Stomach (tissue), 9 donors: ENCODE results near the gene SMPD3. TPM values are rescaled to one million over a fixed set of nuclear protein-coding genes. Genes with fewer than 3 reads are reported as not detected.

ENCODE experiments used
- DNase-seq, 2 donors: peaks; one replicate each; pipeline versions ENCODE4 v3.0.0 to v3.0.0-alpha.2; 2013 to 2019
- H3K27ac ChIP-seq, 5 donors: fragments of 200-600 bp in 4 of 5; sonication (generic) in 4 of 5; one replicate each; pipeline ENCODE4 v1.5.1; 2013 to 2019; ENCODE audit warnings: mild to moderate bottlenecking in 1 of 5, moderate library complexity in 1 of 5
- H3K27me3 ChIP-seq, 3 donors: fragments of 200-600 bp; sonication (generic); one replicate each; pipeline ENCODE4 v1.5.1; 2017 to 2019; ENCODE audit warnings: mixed run types in 1 of 3
- H3K36me3 ChIP-seq, 4 donors: fragments of 200-600 bp; sonication (generic); 1 replicate in 3 of 4; 2 replicates in 1 of 4; pipeline ENCODE4 v1.5.1; 2016 to 2019
- H3K4me1 ChIP-seq, 4 donors: fragments of 200-600 bp; sonication (generic); one replicate each; pipeline ENCODE4 v1.5.1; 2016 to 2019
- H3K4me3 ChIP-seq, 4 donors: fragments of 200-600 bp; sonication (generic) in 3 of 4; one replicate each; pipeline ENCODE4 v1.5.1; 2016 to 2019; ENCODE audit warnings: mild to moderate bottlenecking in 1 of 4
- H3K9me3 ChIP-seq, 4 donors: fragments of 200-600 bp; sonication (generic); one replicate each; pipeline ENCODE4 v1.5.1; 2016 to 2019
- EP300 ChIP-seq: sonication (generic); formaldehyde crosslinking; IDR thresholded peaks from one replicate; pipeline ENCODE4 v1.6.1; 2017; ENCODE audit warnings: antibody characterized with exemption
- POLR2A ChIP-seq, 4 donors: fragments of 450-650 bp; IDR thresholded peaks; one replicate each; pipeline ENCODE4 v1.6.1; 2016; ENCODE audit warnings: antibody characterized with exemption in 4 of 4, control low read depth in 2 of 4, mild to moderate bottlenecking in 1 of 4, moderate library complexity in 1 of 4
- POLR2AphosphoS5 ChIP-seq, 3 donors: sonication (generic); formaldehyde crosslinking; IDR thresholded peaks; one replicate each; pipeline ENCODE4 v1.6.1; 2016; ENCODE audit warnings: antibody characterized with exemption in 3 of 3
- WGBS, 5 donors: extraction: QIAGEN DNeasy Blood & Tissue Kit in 3 of 5; methylation state at CpG; one replicate each; pipeline versions ENCODE4 v1.1.5 to v1.1.7; 2013 to 2018; 5-methylcytosine and 5-hydroxymethylcytosine counted together
- intact Hi-C: fragments of 100-400 bp; cut with DNase I; formaldehyde crosslinking; loops from one replicate; pipeline ENCODE4 v1.15.1; 2023; ENCODE audit warnings: low total_unique reads
- polyA plus RNA-seq, 3 donors: library from polyadenylated mRNA; stranded (reverse); fragments of 200-250 nt; gene quantifications; one replicate each; pipeline ENCODE4 v1.2.3, GENCODE V29; 2013
- total RNA-seq, 5 donors: library from RNA; depleted of rRNA; stranded (reverse); fragments of >200 nt; gene quantifications; one replicate each; pipeline versions ENCODE4 v1.1.0 to v1.2.3, GENCODE V29; 2014 to 2016
- TF ChIP-seq, protein P1 (sequence below), 7 experiments: fragments of 450-650 bp in 4 of 7; fragments of 200-600 bp in 3 of 7; sonication (generic) in 3 of 7; IDR thresholded peaks; one replicate each; pipeline ENCODE4 v1.5.1; 2016 to 2019; ENCODE audit warnings: antibody characterized with exemption in 7 of 7, control low read depth in 2 of 7, mild to moderate bottlenecking in 1 of 7
- donor health status: healthy with polysubstance abuse.
- donor health status: Bipolar disorder and iron deficiency.
- donor health status: healthy.

SMPD3 gene
- total and polyA plus RNA-seq, 8 donors, result 1.7 to 110 (median 53.7) TPM

GRCh38 chr16:68425498-68426346 is 22.6 kb downstream of the SMPD3 start:
- no peak for DNase-seq
- Histone ChIP-seq H3K27me3 (no peaks in the 10 kb centered on the region), H3K4me3 (no peak overlapping the region), H3K27ac (no peak overlapping the region), H3K4me1 (no peaks in the 10 kb centered on the region), H3K36me3 (no peaks in the 10 kb centered on the region), H3K9me3 (no peaks in the 10 kb centered on the region)
- TF ChIP-seq EP300 (no peak), POLR2AphosphoS5 (IDR thresholded peaks at IDR 0.05) (no peak), POLR2A (IDR thresholded peaks at IDR 0.05) (no peak)
- TF ChIP-seq, protein P1, sequence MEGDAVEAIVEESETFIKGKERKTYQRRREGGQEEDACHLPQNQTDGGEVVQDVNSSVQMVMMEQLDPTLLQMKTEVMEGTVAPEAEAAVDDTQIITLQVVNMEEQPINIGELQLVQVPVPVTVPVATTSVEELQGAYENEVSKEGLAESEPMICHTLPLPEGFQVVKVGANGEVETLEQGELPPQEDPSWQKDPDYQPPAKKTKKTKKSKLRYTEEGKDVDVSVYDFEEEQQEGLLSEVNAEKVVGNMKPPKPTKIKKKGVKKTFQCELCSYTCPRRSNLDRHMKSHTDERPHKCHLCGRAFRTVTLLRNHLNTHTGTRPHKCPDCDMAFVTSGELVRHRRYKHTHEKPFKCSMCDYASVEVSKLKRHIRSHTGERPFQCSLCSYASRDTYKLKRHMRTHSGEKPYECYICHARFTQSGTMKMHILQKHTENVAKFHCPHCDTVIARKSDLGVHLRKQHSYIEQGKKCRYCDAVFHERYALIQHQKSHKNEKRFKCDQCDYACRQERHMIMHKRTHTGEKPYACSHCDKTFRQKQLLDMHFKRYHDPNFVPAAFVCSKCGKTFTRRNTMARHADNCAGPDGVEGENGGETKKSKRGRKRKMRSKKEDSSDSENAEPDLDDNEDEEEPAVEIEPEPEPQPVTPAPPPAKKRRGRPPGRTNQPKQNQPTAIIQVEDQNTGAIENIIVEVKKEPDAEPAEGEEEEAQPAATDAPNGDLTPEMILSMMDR (IDR thresholded peaks at IDR 0.05), result no peak
- intact Hi-C loops, result no loop called here
- WGBS, 5 donors, result 56 to 68% (median 58%) methylated on average over 9 of the region's 9 CpGs

DNA sequence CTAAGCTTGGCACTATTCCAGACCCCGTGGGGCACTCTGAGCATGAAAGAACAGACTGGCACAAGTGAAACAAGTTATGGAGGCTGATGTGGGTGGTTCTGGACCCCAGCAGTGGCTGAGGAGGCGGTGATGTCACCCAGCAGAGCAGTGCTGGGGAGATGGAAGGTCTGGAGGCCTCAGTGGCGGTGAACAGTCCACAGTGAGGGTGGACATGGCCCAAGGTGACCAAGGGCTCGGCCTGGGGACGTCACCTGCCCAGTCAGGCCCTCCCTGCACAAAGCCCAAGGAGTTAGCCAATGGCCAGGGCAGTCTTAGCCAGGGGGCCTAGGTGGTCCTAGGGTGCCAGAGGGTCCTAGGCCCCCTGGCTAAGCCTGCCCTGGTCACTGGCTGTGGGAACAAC is 24.5 kb downstream of the SMPD3 start:
- WGBS, 5 donors, result 64 to 84% (median 81%) methylated on average over 2 to 5 of the region's 5 CpGs

GRCh38 chr16:68422396-68422960 is 25.8 kb downstream of the SMPD3 start:
- WGBS, 5 donors, result 83 to 87% (median 87%) methylated on average over 4 of the region's 4 CpGs
- Histone ChIP-seq H3K27ac (no peak overlapping the region), H3K9me3 (no peaks in the 10 kb centered on the region), H3K4me3 (no peak overlapping the region), H3K27me3 (no peaks in the 10 kb centered on the region), H3K36me3 (no peaks in the 10 kb centered on the region), H3K4me1 (peaks cover 4 to 16% (median 13%) of the 10 kb centered on the region in 4 donors)
- TF ChIP-seq POLR2A (IDR thresholded peaks at IDR 0.05) (no peak), POLR2AphosphoS5 (IDR thresholded peaks at IDR 0.05) (no peak), EP300 (no peak)
- TF ChIP-seq, protein P1 (IDR thresholded peaks at IDR 0.05), result no peak
- intact Hi-C loops, result no loop called here
- DNase-seq, result no peak

More for the DNA sequence above, 24.5 kb downstream of the SMPD3 start:
- DNase-seq, result no peak
- H3K4me1 ChIP-seq, result peaks cover 0 to 3% (median under 1%) of the 10 kb centered on the region in 4 donors
- H3K27ac ChIP-seq, result no peak overlapping the region
- no peak overlapping the region for H3K4me3 ChIP-seq
- no peaks in the 10 kb centered on the region for H3K36me3 ChIP-seq
- no peaks in the 10 kb centered on the region for H3K27me3 ChIP-seq
- no peaks in the 10 kb centered on the region for H3K9me3 ChIP-seq
- intact Hi-C loops, result no loop called here
- TF ChIP-seq POLR2A (IDR thresholded peaks at IDR 0.05), result no peak
- TF ChIP-seq POLR2AphosphoS5 (IDR thresholded peaks at IDR 0.05), result no peak
- TF ChIP-seq, protein P1 (IDR thresholded peaks at IDR 0.05), result no peak
- no peak for TF ChIP-seq EP300

DNA sequence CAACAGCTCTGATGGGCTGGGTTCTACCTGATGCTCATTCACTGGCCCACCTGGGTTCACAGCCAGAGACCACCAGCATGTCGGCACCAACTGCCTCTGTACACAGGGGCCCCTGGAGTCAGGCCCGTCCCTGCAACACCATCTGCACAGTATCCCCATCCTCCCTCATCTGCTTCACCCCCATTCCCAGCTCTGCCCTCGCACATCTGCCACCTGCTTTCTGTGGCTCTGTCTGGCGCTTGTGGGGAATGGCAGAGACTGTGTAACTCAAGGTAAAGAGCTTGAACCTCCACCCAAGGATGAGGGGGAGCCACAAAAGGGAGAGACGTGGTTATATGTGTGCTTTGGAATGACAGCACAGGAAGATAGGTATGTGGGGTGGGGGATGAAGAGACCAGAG is 27.2 kb downstream of the SMPD3 start:
- Histone ChIP-seq H3K4me3 (no peak overlapping the region), H3K36me3 (no peaks in the 10 kb centered on the region), H3K27me3 (no peaks in the 10 kb centered on the region), H3K9me3 (no peaks in the 10 kb centered on the region), H3K4me1 (peaks cover 18 to 25% (median 24%) of the 10 kb centered on the region in 4 donors), H3K27ac (no peak overlapping the region)
- TF ChIP-seq POLR2AphosphoS5 (IDR thresholded peaks at IDR 0.05) (no peak), EP300 (no peak), POLR2A (IDR thresholded peaks at IDR 0.05) (no peak)
- TF ChIP-seq, protein P1 (IDR thresholded peaks at IDR 0.05), result no peak
- intact Hi-C loops, result no loop called here
- no peak for DNase-seq
- WGBS, 5 donors, result 85 to 91% (median 89%) methylated on average over 4 to 5 of the region's 5 CpGs
